GM04504 (cell line): Measurements from ENCODE around the gene RGS3.
A peak's percentile ranks its signal among the peaks of the same experiment; 100 is the strongest.
"Not testable (repeated sequence)": the region's sequence is repeated elsewhere in the genome, so short reads cannot be mapped to it uniquely, and the experiment has no call there.

ENCODE experiments used
- DNase-seq: peaks from one replicate; pipeline ENCODE4 v3.0.0-alpha.2; 2012; ENCODE audit warnings: low read depth

Gene RGS3

DNA sequence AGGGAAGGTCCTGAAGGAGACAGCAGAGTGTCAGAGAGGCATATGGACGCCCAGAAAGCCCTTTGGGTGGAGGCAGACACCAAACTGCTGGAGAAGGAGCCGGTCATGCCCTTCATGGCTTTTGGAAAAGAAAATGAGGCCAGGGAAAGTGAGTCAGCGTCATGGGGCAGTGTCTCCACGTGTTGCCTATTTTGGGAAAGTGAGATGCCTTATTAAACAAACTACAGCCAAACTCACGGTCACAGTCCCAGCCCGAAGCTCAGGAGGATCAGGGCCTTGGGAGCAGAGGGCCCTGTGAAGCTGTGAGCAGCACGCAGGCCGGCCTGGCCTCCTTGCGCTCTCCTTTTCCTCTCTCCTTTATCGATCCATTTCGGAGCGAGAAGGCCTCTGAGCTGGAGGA, 25.0 kb downstream of the RGS3 start:
- no peak for DNase-seq

DNA sequence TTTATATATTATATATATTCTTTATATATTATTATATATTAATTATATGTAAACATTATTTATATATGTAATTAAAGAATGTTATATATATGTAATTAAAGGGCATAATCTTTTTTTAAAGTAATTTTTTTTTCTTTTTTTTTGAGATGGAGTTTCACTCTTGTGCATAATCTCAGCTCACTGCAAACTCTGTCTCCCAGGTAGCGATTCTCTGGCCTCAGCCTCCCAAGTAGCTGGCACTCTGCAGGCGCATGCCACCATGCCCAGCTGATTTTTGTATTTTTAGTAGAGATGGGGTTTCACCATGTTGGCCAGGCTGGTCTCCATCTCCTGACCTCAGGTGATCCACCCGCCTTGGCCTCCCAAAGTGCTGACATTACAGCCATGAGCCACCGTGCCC, 27.6 kb downstream of the RGS3 start:
- not testable (repeated sequence) for DNase-seq

DNA sequence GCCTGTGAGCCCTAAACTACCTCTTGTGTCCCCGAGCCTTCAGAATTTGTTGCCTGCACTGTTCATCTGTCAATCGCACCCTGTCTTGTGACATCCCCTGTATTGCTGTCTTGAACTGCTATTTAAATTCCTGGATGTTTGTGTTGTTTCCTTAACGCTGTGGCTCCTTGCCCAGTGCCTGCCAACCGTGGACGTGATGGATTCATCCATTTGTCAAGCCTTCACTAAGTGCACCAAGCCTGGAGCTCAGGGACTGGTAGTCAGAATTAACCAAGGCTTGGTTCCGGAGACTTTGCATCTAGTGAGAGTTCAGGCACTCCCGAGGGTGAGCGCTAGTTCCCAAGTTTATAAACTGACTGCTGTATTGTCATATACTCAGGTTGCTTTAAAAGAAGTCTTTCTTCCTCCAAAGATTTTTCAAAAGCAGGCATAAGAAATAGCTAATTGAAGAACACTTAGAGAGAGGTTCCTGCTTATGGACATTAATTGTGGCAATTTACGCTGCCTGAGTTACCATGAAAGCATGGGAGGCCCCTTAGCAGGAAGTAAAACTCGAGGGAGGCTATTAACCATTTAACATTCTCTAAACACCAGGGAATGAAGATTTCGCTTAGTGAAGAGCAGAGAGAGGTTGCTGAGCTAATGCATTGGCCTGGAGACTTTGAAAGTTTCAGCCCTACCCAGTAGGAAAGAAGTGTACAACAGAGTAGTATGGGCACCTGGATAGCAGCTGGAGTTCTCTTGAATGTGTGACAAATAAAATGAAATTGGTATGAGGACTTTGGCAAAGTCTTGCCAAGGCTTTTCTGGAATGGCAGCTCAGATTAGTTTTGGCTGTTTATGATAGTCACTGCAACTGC, 29.0 kb downstream of the RGS3 start:
- no peak for DNase-seq

DNA sequence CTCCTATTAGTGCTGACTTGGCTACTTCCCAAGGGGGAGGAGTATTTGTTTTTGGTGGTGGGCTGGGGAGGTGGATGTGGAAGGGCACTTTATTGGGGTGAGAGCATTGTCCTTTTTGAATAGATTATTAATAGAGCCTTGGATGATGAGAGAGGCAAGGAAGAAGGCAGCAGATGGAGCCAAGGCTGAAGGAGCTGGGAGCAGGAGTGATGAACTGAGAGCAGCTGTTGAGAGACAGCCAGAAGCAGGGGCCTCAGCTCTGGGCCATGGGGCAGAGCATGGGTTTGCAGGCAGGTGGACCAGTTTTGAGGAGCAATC, 29.6 kb downstream of the RGS3 start:
- DNase-seq = no peak

DNA sequence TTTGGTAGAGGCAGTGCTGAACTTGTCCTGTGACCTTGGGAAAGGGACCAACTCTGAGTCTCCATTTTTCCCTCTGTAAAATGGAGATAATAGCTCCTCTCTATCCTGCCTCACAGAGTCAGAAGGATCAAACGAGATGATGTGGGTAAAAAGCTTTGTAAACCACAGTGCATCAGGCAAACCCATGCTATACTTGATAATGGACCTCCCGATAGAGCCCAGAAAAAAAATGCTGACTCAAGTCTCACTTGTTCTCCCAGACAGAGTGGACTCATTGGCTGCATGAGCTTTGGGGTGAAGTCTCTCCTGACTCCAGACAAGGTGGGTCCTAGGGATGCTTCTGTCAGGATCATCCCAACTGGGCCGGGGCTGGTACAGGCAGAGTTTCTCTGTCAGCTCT, 32.0 kb downstream of the RGS3 start:
- DNase-seq = no peak

DNA sequence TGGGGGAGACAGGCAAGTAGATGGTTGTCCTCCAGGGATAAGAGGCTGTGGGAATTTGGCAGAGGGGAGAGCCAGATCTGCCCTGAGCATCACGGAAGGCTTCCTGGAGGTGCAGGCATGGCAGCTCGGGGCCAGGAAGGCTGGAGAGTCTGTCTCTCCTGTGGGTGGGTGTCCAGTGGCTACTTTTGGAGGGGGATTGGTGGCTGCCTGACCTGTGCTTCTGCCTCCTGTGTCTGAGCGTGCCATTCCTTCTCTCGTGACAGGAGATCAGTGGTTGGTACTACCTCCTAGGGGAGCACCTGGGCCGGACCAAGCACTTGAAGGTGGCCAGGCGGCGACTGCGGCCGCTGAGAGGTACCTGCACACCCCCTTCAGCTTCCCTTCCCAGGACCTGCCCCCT, 33.5 kb downstream of the RGS3 start:
- no peak for DNase-seq

DNA sequence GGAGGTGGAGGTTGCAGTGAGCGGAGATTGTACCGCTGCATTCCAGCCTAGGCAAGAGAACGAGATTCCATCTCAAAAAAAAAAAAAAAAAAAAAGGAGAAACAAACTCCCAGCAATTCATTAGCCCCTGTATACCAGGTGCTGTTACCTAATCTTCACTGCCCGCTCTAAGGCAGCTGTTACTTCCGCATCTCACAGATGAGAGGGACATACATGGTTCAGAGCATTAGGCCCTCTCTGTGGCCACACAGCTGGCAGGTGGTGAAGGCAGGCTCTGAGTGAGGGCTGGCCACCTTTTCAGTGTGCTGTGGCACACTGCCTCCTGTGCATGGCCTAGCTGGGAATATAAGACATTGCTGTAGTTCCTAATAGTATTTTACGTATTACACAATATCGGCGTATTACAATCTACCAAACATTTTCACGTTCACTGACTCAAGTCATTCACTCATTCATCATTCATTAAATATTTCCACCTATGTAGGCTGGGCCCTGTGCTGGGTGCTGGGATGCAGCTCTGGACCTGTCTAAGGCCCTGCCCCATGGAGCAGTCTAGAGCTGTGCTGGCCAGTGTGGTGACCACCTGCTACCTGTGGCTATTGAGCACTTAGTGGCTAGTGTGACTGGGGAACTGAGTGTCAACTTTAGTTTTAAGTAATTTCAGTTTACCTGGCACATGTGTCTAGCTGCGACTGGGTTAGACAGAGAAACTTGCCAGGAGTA, 35.8 kb downstream of the RGS3 start:
- no peak for DNase-seq

DNA sequence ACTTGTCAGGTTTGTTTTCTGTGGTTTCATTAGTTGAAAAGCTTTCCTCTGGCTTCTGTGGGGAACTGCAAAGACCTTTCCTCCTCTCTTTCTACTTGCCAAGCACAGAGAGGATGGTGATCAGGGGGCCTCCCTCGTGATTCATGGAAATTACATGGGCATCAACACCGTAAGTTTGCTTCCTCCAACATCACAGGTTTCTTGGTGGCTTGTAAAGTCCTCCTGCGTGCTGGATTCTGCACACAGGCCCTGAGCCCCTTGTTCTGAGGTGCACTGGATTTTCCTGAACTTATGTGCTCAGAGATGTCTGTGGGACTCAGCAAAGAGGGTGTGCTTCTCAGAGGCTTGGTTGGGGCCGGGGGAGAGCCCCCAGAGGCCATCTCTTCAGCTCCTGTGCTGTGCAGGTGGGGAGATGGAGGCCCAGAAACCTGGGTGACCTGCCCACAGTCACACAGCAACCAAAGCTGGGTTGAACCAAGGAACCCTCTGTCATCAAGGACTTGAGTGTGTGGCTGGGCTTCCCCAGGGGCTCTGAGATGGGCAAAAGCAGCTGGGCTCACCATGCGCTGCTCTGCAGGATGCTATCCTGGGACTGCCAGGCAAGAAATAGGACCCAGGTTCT, 36.5 kb downstream of the RGS3 start:
- no peak for DNase-seq

DNA sequence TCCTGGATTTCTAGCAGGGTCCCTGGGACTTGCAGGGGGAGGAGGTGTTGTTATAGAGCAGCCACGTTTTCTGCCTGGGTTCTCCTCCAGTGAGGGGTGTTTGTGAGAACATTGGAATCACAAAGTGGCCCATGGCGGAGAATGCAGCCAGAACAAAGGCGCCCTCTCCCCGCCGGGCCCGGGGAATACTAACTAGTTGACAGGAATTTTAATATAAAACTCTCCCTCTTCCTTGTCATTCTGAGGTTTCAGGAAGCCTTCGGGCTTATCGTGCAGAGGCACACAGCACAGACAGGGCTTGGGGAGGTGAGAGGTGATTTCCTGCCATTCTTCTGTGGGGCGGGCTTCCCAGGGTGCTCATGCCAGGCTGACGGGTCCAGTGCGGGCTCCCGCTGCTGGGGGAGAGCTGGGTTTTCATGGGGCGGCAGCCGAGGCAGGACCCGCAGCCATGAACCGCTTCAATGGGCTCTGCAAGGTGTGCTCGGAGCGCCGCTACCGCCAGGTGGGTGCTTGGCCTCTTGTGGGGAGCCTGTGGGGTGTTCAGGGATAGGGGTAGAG, 37.7 kb downstream of the RGS3 start:
- no peak for DNase-seq

DNA sequence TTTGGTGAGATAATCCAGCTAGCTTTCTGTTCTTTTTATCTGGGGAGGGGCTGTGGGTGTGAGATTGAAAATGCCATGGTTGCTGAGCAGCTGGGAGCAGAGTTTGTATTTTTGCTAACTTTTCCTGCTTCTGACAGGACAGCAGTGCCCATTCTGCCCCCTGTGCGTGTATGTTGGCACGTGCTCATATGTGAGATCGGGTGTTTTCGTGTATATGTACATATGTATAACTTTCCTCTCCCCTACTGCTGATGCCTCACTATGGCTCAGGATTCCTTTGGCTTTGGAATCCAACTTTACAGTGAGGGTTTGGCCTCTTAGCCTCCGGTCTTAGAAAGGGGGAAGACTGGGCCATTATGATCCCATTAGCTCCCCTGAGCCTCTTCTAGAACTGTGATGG, 38.3 kb downstream of the RGS3 start:
- DNase-seq = no peak

DNA sequence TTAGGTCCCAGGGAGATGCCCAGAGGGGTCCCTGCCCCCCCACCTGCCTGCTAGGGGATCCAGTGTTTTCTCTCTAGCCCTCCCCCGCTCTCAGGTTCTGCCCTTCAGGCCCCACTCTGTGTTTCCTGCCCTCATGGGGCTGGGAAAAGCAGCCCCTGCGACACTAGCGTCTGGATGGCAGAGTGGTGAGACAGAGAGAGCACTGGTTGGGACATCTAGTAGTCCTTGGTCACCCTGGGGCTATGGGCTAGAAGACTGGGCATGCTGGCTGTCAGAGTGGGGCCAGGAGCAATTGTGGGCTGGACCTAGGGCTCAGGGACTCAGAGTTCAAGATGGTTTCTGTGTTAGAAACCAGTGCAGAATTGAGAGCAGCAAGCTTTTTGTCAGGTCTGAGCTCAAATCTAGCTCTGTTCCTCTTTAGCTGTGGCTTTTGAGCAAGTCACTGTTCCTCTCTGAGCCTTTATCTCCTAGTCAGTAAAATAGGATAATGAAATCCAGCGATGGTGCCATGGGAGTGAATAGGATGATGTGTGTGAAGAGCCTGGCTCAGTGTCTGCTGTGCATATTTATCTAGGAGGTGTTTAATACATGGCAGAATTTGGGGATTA, 39.0 kb downstream of the RGS3 start:
- no peak for DNase-seq

DNA sequence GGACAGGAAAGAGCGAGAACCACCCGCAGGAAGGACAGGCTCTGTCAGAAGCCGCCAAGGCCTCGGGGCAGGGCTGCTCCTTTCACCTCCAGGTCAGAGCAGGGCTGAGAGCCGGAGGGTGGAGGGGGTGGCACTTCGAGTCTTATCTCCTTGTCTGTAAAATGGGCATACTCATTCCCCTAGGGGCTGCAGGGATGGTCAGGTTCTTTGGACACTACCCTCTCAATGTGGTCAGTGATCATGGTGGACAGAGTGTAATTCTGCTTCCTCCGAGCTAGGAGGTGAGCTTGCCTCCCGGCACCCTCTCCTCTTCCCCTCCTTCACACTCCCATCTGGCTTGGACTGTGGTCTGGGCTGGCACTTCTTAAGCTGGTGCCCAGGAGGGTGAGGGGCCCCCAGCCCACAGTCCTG, 39.6 kb downstream of the RGS3 start:
- no peak for DNase-seq

DNA sequence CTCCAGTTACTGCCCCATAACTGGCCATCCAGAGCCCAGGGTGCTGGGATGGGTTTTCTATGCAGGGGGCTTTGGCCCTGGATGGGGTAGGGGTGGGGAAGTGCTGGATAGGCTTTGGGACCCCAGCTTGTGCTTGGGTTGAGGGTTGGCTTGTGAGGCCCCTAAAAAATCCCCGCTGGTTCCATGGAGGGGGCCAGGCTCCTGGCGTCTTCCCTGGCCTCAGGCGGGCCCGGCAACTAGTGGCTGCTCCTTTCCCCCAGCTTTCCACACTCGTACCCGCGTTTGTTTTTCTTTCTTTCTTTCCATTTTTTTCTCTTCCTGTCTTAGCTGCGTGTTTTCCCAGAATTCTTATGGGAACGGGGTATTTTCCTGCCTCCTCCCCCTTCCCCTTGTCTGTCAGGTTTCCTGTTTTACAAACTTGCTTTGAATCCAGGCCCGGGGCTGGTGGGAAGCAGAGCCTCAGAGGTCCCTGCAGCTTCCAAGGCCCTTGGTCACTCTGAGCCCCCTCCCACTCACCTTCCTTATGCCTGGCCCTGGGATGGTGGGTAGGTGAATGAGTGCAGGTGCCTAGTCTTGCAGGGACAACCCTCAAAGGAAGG, 40.2 kb downstream of the RGS3 start:
- DNase-seq = no peak

DNA sequence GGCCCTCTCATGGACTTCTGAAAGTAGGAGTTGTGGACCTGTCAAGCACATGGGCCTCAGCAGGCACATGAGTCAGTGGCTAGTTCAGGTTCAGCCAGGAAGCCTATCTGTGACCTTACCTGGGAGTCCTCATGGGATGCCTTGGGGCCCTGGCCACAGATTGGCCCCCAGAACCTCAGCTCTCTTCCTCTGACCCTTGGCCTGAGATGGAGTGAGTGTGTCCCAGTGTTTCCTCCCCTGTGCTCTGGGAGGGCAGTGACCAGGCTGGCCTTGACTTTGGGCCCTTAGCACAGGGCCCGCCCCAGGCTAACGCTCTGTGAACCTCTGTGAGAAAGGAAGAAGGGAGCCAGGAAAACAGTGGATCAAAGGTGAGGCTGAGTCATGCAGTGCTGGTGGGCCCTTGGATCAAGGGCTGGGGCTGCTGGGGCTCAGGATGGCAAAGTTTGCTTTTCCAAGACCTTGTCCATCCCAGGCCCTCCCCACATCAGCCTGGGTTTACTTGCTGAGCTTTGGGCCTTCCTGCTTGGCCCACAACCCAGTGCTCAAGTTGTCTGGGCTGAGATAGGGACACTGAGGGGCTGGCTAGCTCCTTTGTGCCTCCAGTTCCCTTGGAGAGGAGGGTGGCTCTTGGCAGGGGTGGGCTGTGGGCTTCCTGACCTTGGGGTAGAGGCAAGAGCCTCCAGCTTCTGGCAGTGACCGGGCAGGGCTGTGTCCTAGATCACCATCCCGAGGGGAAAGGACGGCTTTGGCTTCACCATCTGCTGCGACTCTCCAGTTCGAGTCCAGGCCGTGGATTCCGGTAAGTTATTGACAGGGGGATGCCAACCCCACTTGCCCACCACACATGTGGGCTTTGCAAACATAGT, 41.4 kb downstream of the RGS3 start:
- no peak for DNase-seq

DNA sequence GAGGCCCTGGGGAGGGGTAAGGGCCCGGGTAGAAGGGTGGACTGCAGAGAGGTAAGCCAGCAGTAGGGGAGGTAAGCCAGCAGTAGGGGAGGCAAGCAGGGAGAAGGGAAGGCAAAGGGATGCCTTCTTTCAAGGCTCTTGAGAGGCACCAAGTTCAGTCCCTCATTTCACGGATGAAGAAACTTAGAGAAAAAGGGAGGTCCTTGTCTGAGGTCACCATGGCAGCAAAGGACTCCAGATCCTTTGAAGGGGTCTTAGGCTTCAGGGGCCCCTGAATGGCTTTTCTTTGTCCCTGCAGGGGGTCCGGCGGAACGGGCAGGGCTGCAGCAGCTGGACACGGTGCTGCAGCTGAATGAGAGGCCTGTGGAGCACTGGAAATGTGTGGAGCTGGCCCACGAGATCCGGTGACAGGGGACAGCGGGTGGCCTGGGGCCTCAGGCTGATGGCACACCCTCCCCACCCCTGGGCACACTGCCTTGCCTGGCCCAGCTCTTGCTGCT, 42.6 kb downstream of the RGS3 start:
- no peak for DNase-seq

DNA sequence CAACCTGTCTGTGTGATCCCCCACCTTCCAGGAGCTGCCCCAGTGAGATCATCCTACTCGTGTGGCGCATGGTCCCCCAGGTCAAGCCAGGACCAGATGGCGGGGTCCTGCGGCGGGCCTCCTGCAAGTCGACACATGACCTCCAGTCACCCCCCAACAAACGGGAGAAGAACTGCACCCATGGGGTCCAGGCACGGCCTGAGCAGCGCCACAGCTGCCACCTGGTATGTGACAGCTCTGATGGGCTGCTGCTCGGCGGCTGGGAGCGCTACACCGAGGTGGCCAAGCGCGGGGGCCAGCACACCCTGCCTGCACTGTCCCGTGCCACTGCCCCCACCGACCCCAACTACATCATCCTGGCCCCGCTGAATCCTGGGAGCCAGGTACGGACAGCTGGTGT, 43.7 kb downstream of the RGS3 start:
- DNase-seq = no peak

DNA sequence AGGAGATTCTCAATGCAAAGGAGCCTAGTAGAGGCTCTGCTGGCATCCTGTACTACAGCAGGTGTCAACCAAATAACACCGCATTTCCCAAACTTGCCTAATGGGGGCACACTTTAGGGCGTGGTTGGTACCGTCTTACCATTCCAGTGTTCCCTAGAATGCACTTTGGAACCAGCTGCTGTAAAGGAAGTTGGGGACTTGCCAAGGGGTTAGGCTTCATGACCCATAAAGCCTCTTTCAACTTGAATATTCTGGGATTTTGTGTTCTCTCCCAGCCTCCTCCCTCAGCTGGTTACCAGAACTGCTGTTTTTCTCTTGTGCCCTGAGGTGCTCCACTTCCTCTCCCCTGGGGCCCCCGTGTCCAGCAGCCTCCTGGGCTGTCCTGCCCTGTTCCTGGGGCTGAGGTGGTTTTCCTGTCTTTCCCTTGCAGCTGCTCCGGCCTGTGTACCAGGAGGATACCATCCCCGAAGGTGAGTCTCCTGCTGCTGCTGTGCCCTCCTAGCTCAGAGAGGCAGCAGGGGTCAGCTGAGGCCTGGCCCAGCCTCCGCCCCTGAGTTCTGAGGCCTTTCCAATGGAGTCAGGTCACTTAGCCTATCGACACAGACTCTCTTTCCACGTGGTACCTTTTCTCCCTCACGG, 44.7 kb downstream of the RGS3 start:
- DNase-seq = no peak

DNA sequence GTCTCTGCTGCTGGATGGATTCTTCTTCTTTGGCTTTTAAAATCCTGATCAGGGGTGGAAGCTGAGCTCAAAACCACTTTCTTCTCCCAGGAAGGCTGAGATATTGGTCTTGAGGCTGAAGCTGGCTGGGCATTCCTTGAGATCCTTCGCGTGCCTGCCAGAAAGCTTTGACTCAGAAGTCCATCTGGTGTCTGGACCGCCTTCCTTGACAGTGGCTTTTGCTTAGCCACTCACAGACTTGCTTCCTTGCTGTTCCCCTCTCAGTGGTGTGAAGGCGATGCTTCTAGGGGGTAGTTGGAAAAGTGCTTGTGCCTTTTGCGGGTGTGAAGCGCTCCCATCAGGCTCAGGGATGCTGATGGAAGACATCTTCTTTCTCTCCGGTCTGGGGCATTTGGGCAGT, 45.9 kb downstream of the RGS3 start:
- peak; percentile 61 for DNase-seq

DNA sequence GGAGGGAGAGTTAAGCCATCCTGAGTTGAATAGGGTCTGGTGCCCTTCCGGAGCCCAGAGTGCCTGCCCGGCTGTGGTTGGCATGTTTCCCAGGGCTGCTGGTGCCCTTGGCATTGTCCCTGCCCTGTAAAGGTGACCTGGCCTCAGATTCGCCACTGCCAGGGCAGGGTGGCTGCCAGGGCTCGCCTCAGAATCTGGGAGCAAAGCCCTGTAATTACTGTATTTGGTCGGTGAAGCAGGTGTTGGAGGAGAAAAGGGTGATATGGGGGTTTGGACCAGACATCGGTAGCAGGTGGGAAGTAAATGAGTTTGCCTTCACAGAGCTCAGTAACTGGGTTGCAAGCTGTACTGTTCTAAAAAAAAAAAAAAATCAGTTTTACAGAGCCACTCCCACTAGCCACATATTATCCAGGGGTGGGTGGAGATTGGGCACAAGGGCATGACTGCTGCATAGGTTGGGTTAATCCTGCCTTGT, 47.6 kb downstream of the RGS3 start:
- no peak for DNase-seq
